ENCODE measurements around the gene DMD.

DNA sequence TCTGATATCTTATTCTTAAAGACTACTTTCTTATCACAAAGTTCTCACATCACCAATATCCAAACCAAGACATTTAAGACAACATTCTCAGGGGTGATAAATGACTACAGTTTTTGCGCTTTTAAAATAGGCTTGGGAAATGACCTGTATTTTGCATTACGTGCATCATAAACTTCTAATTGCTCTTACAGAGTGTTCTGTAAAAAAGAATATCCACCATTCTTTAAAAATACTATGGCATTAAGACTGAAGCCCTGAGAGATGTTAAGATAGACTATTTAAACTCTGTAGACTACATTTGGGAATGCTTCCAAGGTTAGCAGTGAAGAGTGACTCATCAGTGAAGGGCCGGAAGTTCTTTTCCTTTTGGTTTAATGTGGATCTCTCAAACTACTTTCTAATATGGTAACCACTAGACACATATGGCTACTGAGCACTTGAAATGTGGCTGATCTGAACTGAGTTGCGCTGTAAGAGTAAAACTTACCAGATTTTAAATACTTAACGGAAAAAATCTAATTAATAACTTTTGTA is 1620.7 kb downstream of the DMD start:
- no peak for TF ChIP-seq CTCF (IDR thresholded peaks at IDR 0.05)
- no peak for TF ChIP-seq EZH2 (IDR thresholded peaks at IDR 0.05; ENCODE audit: borderline replicate concordance, insufficient read depth, low read depth, low read length, poor library complexity, severe bottlenecking)
